ENCODE data around the gene GAMT. TPM values are rescaled to one million over a fixed set of nuclear protein-coding genes. Genes with fewer than 3 reads are reported as not detected.

The GAMT gene
- total RNA-seq, 1 experiment from 2014 or later = 27.7 TPM

- Mint-ChIP-seq H3K4me1 (no peaks in the 10 kb centered on the region), H3K27ac (peak overlapping the region; percentile 32; the same call in 1 of the 2 replicates), H3K36me3 (peaks cover 39% of the 10 kb centered on the region), H3K9me3 (no peaks in the 10 kb centered on the region), H3K4me3 (no peak overlapping the region), H3K27me3 (ENCODE audit: low read depth) (no peaks in the 10 kb centered on the region)
- POLR2A ChIA-PET = no interaction called here
- DNase-seq (ENCODE audit: low spot score) (no peak), ATAC-seq (no peak)
- CTCF ChIA-PET = no interaction called here
- TF ChIP-seq RORB (CRISPR knock-in tag; IDR thresholded peaks at IDR 0.05) = no peak
- TF ChIP-seq OVOL2 (CRISPR knock-in tag; IDR thresholded peaks at IDR 0.05; ENCODE audit: borderline replicate concordance) = no peak
- TF ChIP-seq GABPB1 (CRISPR knock-in tag; IDR thresholded peaks at IDR 0.05) = peak; percentile 84
These were observed 27.1 kb downstream of the GAMT start for GRCh38 chr19:1374250-1374577.

- Mint-ChIP-seq H3K4me3 (no peak overlapping the region), H3K4me1 (no peaks in the 10 kb centered on the region), H3K36me3 (peaks cover 39% of the 10 kb centered on the region), H3K27me3 (ENCODE audit: low read depth) (no peaks in the 10 kb centered on the region), H3K9me3 (no peaks in the 10 kb centered on the region), H3K27ac (peak overlapping the region; percentile 32; the same call in 1 of the 2 replicates)
- no peak for DNase-seq (ENCODE audit: low spot score)
- TF ChIP-seq TEAD1 (CRISPR knock-in tag; IDR thresholded peaks at IDR 0.05) (no peak), TP53 (CRISPR knock-in tag; IDR thresholded peaks at IDR 0.05) (no peak), IRF1 (CRISPR knock-in tag; IDR thresholded peaks at IDR 0.05) (no peak), TEAD4 (CRISPR knock-in tag; IDR thresholded peaks at IDR 0.05) (no peak), CBFB (CRISPR knock-in tag; IDR thresholded peaks at IDR 0.05; ENCODE audit: low read depth) (no peak), HMGA2 (CRISPR knock-in tag; IDR thresholded peaks at IDR 0.05) (no peak), FOXJ3 (CRISPR knock-in tag; IDR thresholded peaks at IDR 0.05; ENCODE audit: borderline replicate concordance) (no peak), JUN (CRISPR knock-in tag; IDR thresholded peaks at IDR 0.05) (no peak)
- POLR2A ChIA-PET = no interaction called here
- ATAC-seq = no peak
- CTCF ChIA-PET = interaction anchor here (1.1 to 2.8 kb wide), 2 partner anchors 9 to 94 kb away, joined by 3 to 10 read pairs; no protein-coding TSS in a partner anchor
These were observed 27.6 kb downstream of the GAMT start for GRCh38 chr19:1373534-1374249.

GRCh38 chr19:1373042-1373533 lies 28.3 kb downstream of the GAMT start:
- no peak overlapping the region for H3K4me3 Mint-ChIP-seq
- H3K27ac Mint-ChIP-seq = no peak overlapping the region
- DNase-seq (ENCODE audit: low spot score) = no peak
- TF ChIP-seq MLX (CRISPR knock-in tag; IDR thresholded peaks at IDR 0.05) (no peak), ATF6 (CRISPR knock-in tag; IDR thresholded peaks at IDR 0.05) (no peak), CBFB (CRISPR knock-in tag; IDR thresholded peaks at IDR 0.05; ENCODE audit: low read depth) (no peak), NR2C2 (CRISPR knock-in tag; IDR thresholded peaks at IDR 0.05) (no peak), TCF7 (CRISPR knock-in tag; IDR thresholded peaks at IDR 0.05; ENCODE audit: low read depth) (no peak), HMGA2 (CRISPR knock-in tag; IDR thresholded peaks at IDR 0.05) (no peak)
- CTCF ChIA-PET = interaction anchor here (0.6 to 2.8 kb wide), 4 partner anchors 9 to 127 kb away, joined by 3 to 11 read pairs (median 7); no protein-coding TSS in a partner anchor
- no peaks in the 10 kb centered on the region for H3K9me3 Mint-ChIP-seq
- H3K27me3 Mint-ChIP-seq (ENCODE audit: low read depth) = no peaks in the 10 kb centered on the region
- H3K36me3 Mint-ChIP-seq = peaks cover 39% of the 10 kb centered on the region
- ATAC-seq = no peak
- no peaks in the 10 kb centered on the region for H3K4me1 Mint-ChIP-seq
- POLR2A ChIA-PET = no interaction called here
